H9 (cell line): ENCODE measurements around the gene SDC3. TPM values are rescaled to one million over a fixed set of nuclear protein-coding genes. Genes with fewer than 3 reads are reported as not detected.

ENCODE experiments used
- DNase-seq: peaks from one replicate; pipeline ENCODE4 v3.0.0-alpha.2; 2017
- H2AFZ ChIP-seq: one replicate; pipeline ENCODE4 v1.6.1; 2013; ENCODE audit warnings: mild to moderate bottlenecking, low read length, control low read depth, moderate library complexity
- H2AK5ac ChIP-seq: 2 replicates; pipeline ENCODE4 v1.6.1; 2013; ENCODE audit warnings: low read length, control low read depth, mixed read lengths; ENCODE audit not compliant: insufficient read length
- H2BK120ac ChIP-seq: one replicate; pipeline ENCODE4 v1.6.1; 2013; ENCODE audit warnings: low read depth, mild to moderate bottlenecking, low read length, control low read depth, inconsistent platforms; ENCODE audit not compliant: poor library complexity, severe bottlenecking
- H2BK12ac ChIP-seq: 2 replicates; pipeline ENCODE4 v1.6.1; 2013; ENCODE audit warnings: low read length, control low read depth, mixed read lengths, low read depth; ENCODE audit not compliant: insufficient read length
- H2BK15ac ChIP-seq: 2 replicates; pipeline ENCODE4 v1.6.1; 2013; ENCODE audit warnings: low read depth, low read length, control low read depth
- H2BK20ac ChIP-seq: one replicate; pipeline ENCODE4 v1.6.1; 2013; ENCODE audit warnings: low read depth, mild to moderate bottlenecking, low read length, control low read depth, inconsistent platforms; ENCODE audit not compliant: poor library complexity, severe bottlenecking
- H2BK5ac ChIP-seq: 2 replicates; pipeline ENCODE4 v1.6.1; 2013; ENCODE audit warnings: low read length, control low read depth, mixed read lengths; ENCODE audit not compliant: insufficient read length
- H3K14ac ChIP-seq: 2 replicates; pipeline ENCODE4 v1.6.1; 2013; ENCODE audit warnings: low read length, control low read depth; ENCODE audit not compliant: insufficient read depth
- H3K18ac ChIP-seq: 2 replicates; pipeline ENCODE4 v1.6.1; 2013; ENCODE audit warnings: low read depth, mild to moderate bottlenecking, mixed read lengths, low read length, control low read depth; ENCODE audit not compliant: insufficient read length
- H3K23ac ChIP-seq: 2 replicates; pipeline ENCODE4 v1.6.1; 2013; ENCODE audit warnings: low read length, control low read depth, mixed read lengths, low read depth; ENCODE audit not compliant: insufficient read length
- H3K23me2 ChIP-seq: 2 replicates; pipeline ENCODE4 v1.6.1; 2013; ENCODE audit warnings: low read depth, mild to moderate bottlenecking, mixed read lengths, low read length, control low read depth; ENCODE audit not compliant: insufficient read length, poor library complexity, severe bottlenecking
- H3K27ac ChIP-seq: 2 replicates; pipeline ENCODE4 v1.5.1; 2013; ENCODE audit warnings: low read length, control low read depth, mixed read lengths, low read depth; ENCODE audit not compliant: insufficient read length
- H3K27me3 ChIP-seq: 2 replicates; pipeline ENCODE4 v1.6.1; 2013; ENCODE audit warnings: low read length, control low read depth, inconsistent platforms; ENCODE audit not compliant: insufficient read depth
- H3K4ac ChIP-seq: 2 replicates; pipeline ENCODE4 v1.6.1; 2013; ENCODE audit warnings: low read depth, mild to moderate bottlenecking, control low read depth, inconsistent platforms, low read length, moderate library complexity
- H3K4me1 ChIP-seq: 2 replicates; pipeline ENCODE4 v1.6.1; 2013; ENCODE audit warnings: low read length, control low read depth, inconsistent platforms; ENCODE audit not compliant: insufficient read depth
- H3K4me2 ChIP-seq: 2 replicates; pipeline ENCODE4 v1.6.1; 2013; ENCODE audit warnings: low read length, control low read depth, mixed read lengths; ENCODE audit not compliant: insufficient read length, insufficient read depth
- H3K56ac ChIP-seq: 2 replicates; pipeline ENCODE4 v1.6.1; 2013; ENCODE audit warnings: low read depth, mild to moderate bottlenecking, mixed read lengths, low read length, control low read depth; ENCODE audit not compliant: insufficient read length
- H3K79me1 ChIP-seq: 2 replicates; pipeline ENCODE4 v1.6.1; 2013; ENCODE audit warnings: low read depth, mild to moderate bottlenecking, moderate library complexity, low read length, control low read depth, inconsistent platforms; ENCODE audit not compliant: insufficient read depth, poor library complexity, severe bottlenecking
- H3K79me2 ChIP-seq: 2 replicates; pipeline ENCODE4 v1.6.1; 2013; ENCODE audit warnings: low read length, control low read depth, inconsistent platforms; ENCODE audit not compliant: insufficient read depth
- H3K9ac ChIP-seq: 2 replicates; pipeline ENCODE4 v1.6.1; 2013; ENCODE audit warnings: low read length, control low read depth, mixed read lengths; ENCODE audit not compliant: insufficient read length; ENCODE audit errors: extremely low read depth
- H3K9me3 ChIP-seq: one replicate; pipeline ENCODE4 v1.6.1; 2013; ENCODE audit warnings: low read depth, low read length, inconsistent platforms; ENCODE audit not compliant: control insufficient read depth
- H3T11ph ChIP-seq: one replicate; pipeline ENCODE4 v1.6.1; 2013; ENCODE audit warnings: mild to moderate bottlenecking, low read length, control low read depth, inconsistent platforms
- H4K20me1 ChIP-seq: one replicate; pipeline ENCODE4 v1.6.1; 2013; ENCODE audit not compliant: control insufficient read depth, insufficient read length, insufficient read depth
- H4K5ac ChIP-seq: 2 replicates; pipeline ENCODE4 v1.6.1; 2013; ENCODE audit warnings: low read depth, mild to moderate bottlenecking, mixed read lengths, low read length, control low read depth; ENCODE audit not compliant: insufficient read length
- H4K8ac ChIP-seq: replicated peaks from 2 replicates; pipeline ENCODE4 v1.6.1; 2013; ENCODE audit warnings: low read length, control low read depth, mixed read lengths, low read depth; ENCODE audit not compliant: insufficient read length
- H4K91ac ChIP-seq: 2 replicates; pipeline ENCODE4 v1.6.1; 2013; ENCODE audit warnings: low read depth, mild to moderate bottlenecking, moderate library complexity, mixed read lengths, low read length, control low read depth; ENCODE audit not compliant: insufficient read length
- H3K27ac Mint-ChIP-seq, 3 experiments: 2 replicates in 2 of 3; 3 replicates in 1 of 3; pipeline ENCODE4 v1.8.0; 2020 to 2021; ENCODE audit warnings: mixed read lengths in 3 of 3, mild to moderate bottlenecking in 1 of 3, moderate library complexity in 1 of 3
- H3K27me3 Mint-ChIP-seq: 2 replicates; pipeline ENCODE4 v1.8.0; 2021; ENCODE audit warnings: low read depth, mild to moderate bottlenecking, moderate library complexity, mixed read lengths
- H3K36me3 Mint-ChIP-seq, 3 experiments: 2 replicates in 2 of 3; 3 replicates in 1 of 3; pipeline ENCODE4 v1.8.0; 2020 to 2021; ENCODE audit warnings: low read depth in 3 of 3, mixed read lengths in 3 of 3; ENCODE audit not compliant: insufficient read depth in 1 of 3
- H3K4me1 Mint-ChIP-seq, 2 experiments: 2 replicates each; pipeline ENCODE4 v1.8.0; 2020; ENCODE audit warnings: mixed read lengths in 2 of 2
- H3K4me3 Mint-ChIP-seq, 2 experiments: 2 replicates in 1 of 2; 3 replicates in 1 of 2; pipeline ENCODE4 v1.8.0; 2020 to 2021; ENCODE audit warnings: mild to moderate bottlenecking in 2 of 2, mixed read lengths in 2 of 2, moderate library complexity in 1 of 2
- H3K9me3 Mint-ChIP-seq, 2 experiments: 2 replicates in 1 of 2; 3 replicates in 1 of 2; pipeline ENCODE4 v1.8.0; 2020; ENCODE audit warnings: mild to moderate bottlenecking in 2 of 2, mixed read lengths in 2 of 2, moderate library complexity in 1 of 2
- CTCF ChIP-seq: fragments of 200-600 bp; sonication (generic); conservative IDR thresholded peaks from 3 replicates; pipeline ENCODE4 v1.8.0; 2021; ENCODE audit warnings: antibody characterized with exemption, mild to moderate bottlenecking
- WGBS: extraction: QIAGEN DNeasy Blood & Tissue Kit; methylation state at CpG from one replicate; pipeline ENCODE4 v1.1.7; 2013; ENCODE audit warnings: missing lambda C conversion rate, low lambda C conversion rate, mixed read lengths; ENCODE audit not compliant: insufficient read length; ENCODE audit errors: extremely low coverage; 5-methylcytosine and 5-hydroxymethylcytosine counted together
- total RNA-seq: library from RNA; stranded (reverse); gene quantifications from 2 replicates; pipeline ENCODE4 v1.2.1, GENCODE V29; 2021

The SDC3 gene
- total RNA-seq, 1 experiment from 2014 or later, result 25.9 TPM

- no peak overlapping the region for H3K56ac ChIP-seq
- no peak overlapping the region for H2BK15ac ChIP-seq
- no peak overlapping the region for H3K9ac ChIP-seq
- peaks cover 2% of the 10 kb centered on the region for H3K27me3 Mint-ChIP-seq
- no peak overlapping the region for H3K14ac ChIP-seq
- H3K4me3 Mint-ChIP-seq, result no peak overlapping the region
- no peaks in the 10 kb centered on the region; the same call in 1 of the 2 replicates for H3K4me1 ChIP-seq
- H3K4me1 Mint-ChIP-seq, result peaks cover 26 to 45% of the 10 kb centered on the region in 2 experiments
- no peaks in the 10 kb centered on the region for H4K20me1 ChIP-seq
- no peak overlapping the region for H4K91ac ChIP-seq
- H3K36me3 Mint-ChIP-seq, result peaks cover 0 to 5% (median 0%) of the 10 kb centered on the region in 3 experiments; a peak in 2 of 7 replicates
- no peaks in the 10 kb centered on the region for H3K79me1 ChIP-seq
- no peaks in the 10 kb centered on the region for H3K27me3 ChIP-seq
- no peaks in the 10 kb centered on the region for H3K23me2 ChIP-seq
- DNase-seq, result no peak
- H3K9me3 ChIP-seq, result no peaks in the 10 kb centered on the region
- no peak overlapping the region for H3K23ac ChIP-seq
- H3K27ac Mint-ChIP-seq, result peak overlapping the region in 1 of 3 experiments; percentile 7; a peak in 2 of 7 replicates
- H2BK120ac ChIP-seq, result no peak overlapping the region
- no peak overlapping the region for H3K18ac ChIP-seq
- no peak overlapping the region for H3K4ac ChIP-seq
- H3T11ph ChIP-seq, result no peak overlapping the region
- no peak overlapping the region for H4K5ac ChIP-seq
- H2AK5ac ChIP-seq, result no peak overlapping the region
- no peak overlapping the region for H3K4me2 ChIP-seq
- H2BK20ac ChIP-seq, result no peak overlapping the region
- H3K79me2 ChIP-seq, result no peaks in the 10 kb centered on the region
- no peak overlapping the region for H2AFZ ChIP-seq
- no peak overlapping the region for H2BK5ac ChIP-seq
- no peak overlapping the region for H3K27ac ChIP-seq
- H2BK12ac ChIP-seq, result no peak overlapping the region
- no peaks in the 10 kb centered on the region; a peak in 1 of 5 replicates for H3K9me3 Mint-ChIP-seq
- no CpG with 5 or more reads among the region's 10 CpGs for WGBS
- no peak overlapping the region for H4K8ac ChIP-seq
- no peak for TF ChIP-seq CTCF
Observed at GRCh38 chr1:30898031-30898815, 10.3 kb downstream of the SDC3 start.
